SH-SY5Y (cell line): Measurements from ENCODE around the gene DYNC2H1.

Experiments
- GATA2 ChIP-seq: IDR thresholded peaks from 2 replicates; pipeline ENCODE4 v1.6.1; 2011; ENCODE audit warnings: mild to moderate bottlenecking, low read depth, low read length
- GATA3 ChIP-seq: IDR thresholded peaks from 2 replicates; pipeline ENCODE4 v1.6.1; 2011; ENCODE audit warnings: low read depth, mild to moderate bottlenecking, low read length, moderate library complexity

DNA sequence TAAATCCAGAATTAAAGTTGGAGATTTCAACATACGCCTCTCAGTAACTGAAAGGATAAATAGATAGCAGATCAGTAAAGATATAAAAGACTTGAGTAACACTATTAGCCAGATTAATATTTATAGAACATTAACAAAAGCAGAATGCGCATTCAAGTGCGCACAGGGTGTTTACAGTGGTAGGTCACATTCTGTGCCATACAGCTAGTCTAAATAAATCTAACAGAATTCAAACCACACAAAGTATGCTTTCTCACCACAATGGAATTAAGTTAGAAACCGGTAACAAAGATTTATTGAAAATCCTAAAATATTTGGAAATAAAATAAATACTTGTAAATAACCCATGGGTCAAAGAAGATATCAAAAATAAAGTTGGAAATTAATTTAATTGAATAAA is 341.0 kb downstream of the DYNC2H1 start:
- TF ChIP-seq GATA2 (no peak), GATA3 (no peak)
